Heart left ventricle (tissue), 16 donors: Measurements from ENCODE around the gene NELL1. TPM values are rescaled to one million over a fixed set of nuclear protein-coding genes. Genes with fewer than 3 reads are reported as not detected.

Experiments used
- ATAC-seq, 4 donors: fragments of 200-7000 bp; cut with Tn5 transposase; one replicate each; pipeline ENCODE4 v1.9.1; 2020 to 2022; ENCODE audit warnings: moderate library complexity in 4 of 4, mild to moderate bottlenecking in 3 of 4, moderate number of reproducible peaks in 1 of 4
- DNase-seq, 5 donors: peaks; one replicate each; pipeline ENCODE4 v3.0.0-alpha.2; 2020
- H3K27ac ChIP-seq, 12 donors: fragments of 200-600 bp; sonication (generic) in 4 of 12; one replicate each; pipeline versions ENCODE4 v1.5.0 to v1.8.0; 2016 to 2022; ENCODE audit warnings: mild to moderate bottlenecking in 2 of 12
- H3K27me3 ChIP-seq, 9 donors: fragments of 200-600 bp; sonication (generic) in 2 of 9; one replicate each; pipeline versions ENCODE4 v1.5.1 to v1.8.0; 2016 to 2022; ENCODE audit warnings: mild to moderate bottlenecking in 3 of 9
- H3K36me3 ChIP-seq, 9 donors: fragments of 200-600 bp; sonication (generic) in 2 of 9; one replicate each; pipeline versions ENCODE4 v1.5.0 to v1.8.0; 2018 to 2022; ENCODE audit warnings: mild to moderate bottlenecking in 2 of 9
- H3K4me1 ChIP-seq, 12 donors: fragments of 200-600 bp; sonication (generic) in 4 of 12; one replicate each; pipeline versions ENCODE4 v1.5.0 to v1.8.0; 2016 to 2022; ENCODE audit warnings: mild to moderate bottlenecking in 3 of 12
- H3K4me3 ChIP-seq, 12 donors: fragments of 200-600 bp; sonication (generic) in 4 of 12; one replicate each; pipeline versions ENCODE4 v1.5.0 to v1.8.0; 2017 to 2022; ENCODE audit warnings: mild to moderate bottlenecking in 9 of 12, moderate library complexity in 4 of 12
- H3K9me3 ChIP-seq, 12 donors: fragments of 200-600 bp; sonication (generic) in 4 of 12; one replicate each; pipeline versions ENCODE4 v1.5.0 to v1.8.0; 2016 to 2022; ENCODE audit warnings: mild to moderate bottlenecking in 1 of 12
- CTCF ChIP-seq, 12 donors: fragments of 200-600 bp; sonication (generic) in 4 of 12; IDR thresholded peaks; one replicate each; pipeline versions ENCODE4 v1.5.0 to v1.8.0; 2018 to 2022; ENCODE audit warnings: antibody characterized with exemption in 12 of 12, mild to moderate bottlenecking in 5 of 12
- POLR2A ChIP-seq, 2 donors: fragments of 450-650 bp; IDR thresholded peaks; one replicate each; pipeline ENCODE4 v1.6.1; 2017; ENCODE audit warnings: antibody characterized with exemption in 2 of 2, mild to moderate bottlenecking in 2 of 2, moderate library complexity in 2 of 2
- WGBS, 4 donors: extraction: QIAGEN DNeasy Blood & Tissue Kit in 2 of 4; methylation state at CpG; one replicate each; pipeline versions ENCODE4 v1.1.5 to v1.1.7; 2013 to 2018; 5-methylcytosine and 5-hydroxymethylcytosine counted together
- intact Hi-C, 10 donors: fragments of 100-400 bp; cut with DNase I; formaldehyde crosslinking; loops; one replicate each; pipeline versions ENCODE4 v1.11.1 to v1.14.2; 2022
- polyA plus RNA-seq, 2 donors: library from polyadenylated mRNA; stranded (reverse); fragments of 200-250 nt; gene quantifications; one replicate each; pipeline ENCODE4 v1.2.3, GENCODE V29; 2013
- total RNA-seq, 9 donors: library from RNA; depleted of rRNA in 2 of 9; stranded (reverse); fragments of >200 nt in 2 of 9; fragmentation: NEBNext Ultra II Directional in 3 of 9; extraction: Animal tissue kit (Norgen Biotek cat#: 25700) in 3 of 9; gene quantifications; one replicate each; pipeline versions ENCODE4 v1.1.0 to v1.2.4, GENCODE V29; 2016 to 2023
- donor health status: ischemic (EF 13 %, LVEDD 7.1; RV severe dilation, severe dysfunction).
- donor health status: healthy with polysubstance abuse.
- donor health status: DM: no; HTN: yes; CAD: no.
- donor health status: DM: no; HTN: no; CAD: no.
- donor health status: ischemic (EF 25% LVEDD 6.9; RV normal size, moderate dysfunction).
- donor health status: ischemic (EF 25% LVEDD 5.7; RV mildly dilated, moderate dysfunction).
- donor health status: healthy.
- donor health status: DM: yes; HTN: yes; CAD: no.
- donor health status: ischemic (EF 35%, LVEDD 5.7; RV mildly dilated, moderate dysfunction).
- donor health status: nonischemic (EF 11% LVEDD 7.7; RV severe dilation, severe dysfunction).
- donor health status: DM: yes; HTN: yes; CAD: no.
- donor health status: PGD.
- donor health status: ischemic (EF 29% LVEDD 5.4; RV normal size, mild dysfunction).
- donor health status: nonischemic (EF 23%, LVEDD 6.1; RV moderate dilation, normal function).

NELL1 gene
- total and polyA plus RNA-seq, 11 donors, result 1.6 TPM; not detected in 10

- TF ChIP-seq POLR2A (IDR thresholded peaks at IDR 0.05) (no peak), CTCF (IDR thresholded peaks at IDR 0.05) (no peak)
- DNase-seq (no peak), ATAC-seq (no peak)
- Histone ChIP-seq H3K9me3 (peaks cover 0 to 3% (median 0%) of the 10 kb centered on the region in 12 donors), H3K27me3 (no peaks in the 10 kb centered on the region), H3K4me1 (no peaks in the 10 kb centered on the region), H3K4me3 (no peak overlapping the region), H3K27ac (no peak overlapping the region), H3K36me3 (no peaks in the 10 kb centered on the region)
- intact Hi-C loops, result no loop called here
Observed at GRCh38 chr11:20910733-20911132, 241.3 kb downstream of the NELL1 start.

- no peaks in the 10 kb centered on the region for H3K27me3 ChIP-seq
- H3K27ac ChIP-seq, result no peak overlapping the region
- intact Hi-C loops, result no loop called here
- H3K4me1 ChIP-seq, result no peaks in the 10 kb centered on the region
- WGBS, 4 donors, result 17 to 22% (median 20%) methylated on average over 2 of the region's 2 CpGs
- H3K9me3 ChIP-seq, result peaks cover 0 to 3% (median 0%) of the 10 kb centered on the region in 12 donors
- DNase-seq (no peak), ATAC-seq (no peak)
- no peaks in the 10 kb centered on the region for H3K36me3 ChIP-seq
- TF ChIP-seq POLR2A (IDR thresholded peaks at IDR 0.05) (no peak), CTCF (IDR thresholded peaks at IDR 0.05) (no peak)
- no peak overlapping the region for H3K4me3 ChIP-seq
Observed at GRCh38 chr11:20912065-20912821, 242.9 kb downstream of the NELL1 start.

- DNase-seq (no peak), ATAC-seq (no peak)
- H3K9me3 ChIP-seq, result peaks cover 0 to 3% (median 0%) of the 10 kb centered on the region in 12 donors
- H3K27me3 ChIP-seq, result no peaks in the 10 kb centered on the region
- 14 to 20% (median 17%) methylated on average over 4 of the region's 4 CpGs for WGBS, 4 donors
- no peak overlapping the region for H3K27ac ChIP-seq
- H3K36me3 ChIP-seq, result no peaks in the 10 kb centered on the region
- TF ChIP-seq CTCF (IDR thresholded peaks at IDR 0.05), result no peak
- no peak for TF ChIP-seq POLR2A (IDR thresholded peaks at IDR 0.05)
- no peaks in the 10 kb centered on the region for H3K4me1 ChIP-seq
- intact Hi-C loops, result no loop called here
- H3K4me3 ChIP-seq, result no peak overlapping the region
Observed at GRCh38 chr11:20912922-20913512, 243.6 kb downstream of the NELL1 start.

GRCh38 chr11:20917306-20917705, 247.9 kb downstream of the NELL1 start:
- no peak for DNase-seq
- Histone ChIP-seq H3K36me3 (no peaks in the 10 kb centered on the region), H3K4me3 (no peak overlapping the region), H3K9me3 (no peaks in the 10 kb centered on the region), H3K4me1 (no peaks in the 10 kb centered on the region), H3K27ac (no peak overlapping the region), H3K27me3 (no peaks in the 10 kb centered on the region)
- TF ChIP-seq POLR2A (IDR thresholded peaks at IDR 0.05), result no peak
- no peak for TF ChIP-seq CTCF (IDR thresholded peaks at IDR 0.05)
- intact Hi-C loops, result no loop called here
- ATAC-seq, result no peak
